ENCODE results near the gene ZNF524.

The ZNF524 gene

DNA sequence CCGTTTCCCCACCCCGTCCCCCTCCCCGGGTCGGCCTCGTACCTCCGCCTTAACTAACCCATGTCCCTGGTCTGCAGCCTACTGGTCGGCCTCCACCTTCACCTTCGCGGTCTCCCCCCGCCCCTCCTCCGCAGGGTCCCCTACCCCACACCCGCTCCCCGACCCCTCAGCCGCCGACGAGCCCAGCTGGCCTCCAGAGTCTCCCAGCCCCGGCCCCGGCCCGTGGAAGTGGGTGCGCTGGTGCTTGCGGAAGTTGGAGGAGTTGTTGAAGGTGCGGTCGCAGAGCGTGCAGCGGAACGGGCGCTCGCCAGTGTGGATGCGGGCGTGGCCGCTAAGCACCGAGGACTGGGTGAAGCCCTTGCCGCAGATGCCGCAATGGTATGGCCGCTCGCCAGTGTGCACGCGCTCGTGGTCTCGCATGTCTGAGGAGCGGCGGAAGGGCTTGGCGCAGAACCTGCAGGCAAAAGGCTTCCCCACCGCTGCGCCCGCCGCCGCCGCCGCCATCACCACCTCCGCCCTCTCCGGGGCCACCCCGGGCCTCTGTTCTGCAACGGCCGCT lies 21.7 kb downstream of the ZNF524 start:
- DNase-seq = no peak
- no peaks in the 10 kb centered on the region for H3K27me3 ChIP-seq (ENCODE audit: insufficient read depth, low read depth, severe bottlenecking)
- H3K36me3 ChIP-seq = peaks cover 20% of the 10 kb centered on the region
- H3K9me3 ChIP-seq (ENCODE audit: severe bottlenecking) = peaks cover 3% of the 10 kb centered on the region
- no peak overlapping the region for H3K4me3 ChIP-seq (ENCODE audit: low read depth, low read length)
- no peak overlapping the region for H3K27ac ChIP-seq
- TF ChIP-seq, protein P1, sequence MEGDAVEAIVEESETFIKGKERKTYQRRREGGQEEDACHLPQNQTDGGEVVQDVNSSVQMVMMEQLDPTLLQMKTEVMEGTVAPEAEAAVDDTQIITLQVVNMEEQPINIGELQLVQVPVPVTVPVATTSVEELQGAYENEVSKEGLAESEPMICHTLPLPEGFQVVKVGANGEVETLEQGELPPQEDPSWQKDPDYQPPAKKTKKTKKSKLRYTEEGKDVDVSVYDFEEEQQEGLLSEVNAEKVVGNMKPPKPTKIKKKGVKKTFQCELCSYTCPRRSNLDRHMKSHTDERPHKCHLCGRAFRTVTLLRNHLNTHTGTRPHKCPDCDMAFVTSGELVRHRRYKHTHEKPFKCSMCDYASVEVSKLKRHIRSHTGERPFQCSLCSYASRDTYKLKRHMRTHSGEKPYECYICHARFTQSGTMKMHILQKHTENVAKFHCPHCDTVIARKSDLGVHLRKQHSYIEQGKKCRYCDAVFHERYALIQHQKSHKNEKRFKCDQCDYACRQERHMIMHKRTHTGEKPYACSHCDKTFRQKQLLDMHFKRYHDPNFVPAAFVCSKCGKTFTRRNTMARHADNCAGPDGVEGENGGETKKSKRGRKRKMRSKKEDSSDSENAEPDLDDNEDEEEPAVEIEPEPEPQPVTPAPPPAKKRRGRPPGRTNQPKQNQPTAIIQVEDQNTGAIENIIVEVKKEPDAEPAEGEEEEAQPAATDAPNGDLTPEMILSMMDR (IDR thresholded peaks at IDR 0.05; ENCODE audit: low read depth, low read length) = no peak

- H3K27me3 ChIP-seq (ENCODE audit: insufficient read depth, low read depth, severe bottlenecking) = no peaks in the 10 kb centered on the region
- H3K36me3 ChIP-seq = peaks cover 17% of the 10 kb centered on the region
- TF ChIP-seq, protein P1 (IDR thresholded peaks at IDR 0.05; ENCODE audit: low read depth, low read length) = no peak
- DNase-seq = no peak
- no peak overlapping the region for H3K27ac ChIP-seq
- no peak overlapping the region for H3K4me3 ChIP-seq (ENCODE audit: low read depth, low read length)
- peaks cover 3% of the 10 kb centered on the region for H3K9me3 ChIP-seq (ENCODE audit: severe bottlenecking)
These were observed 22.3 kb downstream of the ZNF524 start for GRCh38 chr19:55622242-55622969.

DNA sequence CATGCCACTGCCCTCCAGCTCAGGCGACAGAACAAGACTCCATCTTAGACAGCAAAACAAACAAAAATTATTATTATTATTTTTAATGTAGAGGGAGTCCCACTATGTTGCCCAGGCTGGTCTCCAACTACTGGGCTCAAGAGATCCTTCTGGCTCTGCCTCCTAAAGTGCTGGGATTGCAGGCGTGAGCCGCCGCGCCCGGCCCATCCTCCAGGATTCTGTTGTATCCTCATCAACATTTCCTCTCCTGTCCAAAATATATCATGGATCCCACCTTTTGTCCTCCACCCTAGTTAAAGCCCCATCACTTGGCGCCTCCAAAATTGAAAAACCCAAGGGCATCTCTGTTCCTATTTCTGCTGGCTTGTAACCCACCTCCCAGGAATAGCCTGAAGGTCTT lies 23.0 kb downstream of the ZNF524 start:
- TF ChIP-seq, protein P1 (IDR thresholded peaks at IDR 0.05; ENCODE audit: low read depth, low read length) = no peak
- no peak for DNase-seq
- H3K27me3 ChIP-seq (ENCODE audit: insufficient read depth, low read depth, severe bottlenecking) = no peaks in the 10 kb centered on the region
- peaks cover 3% of the 10 kb centered on the region for H3K9me3 ChIP-seq (ENCODE audit: severe bottlenecking)
- H3K27ac ChIP-seq = no peak overlapping the region
- H3K36me3 ChIP-seq = peaks cover 10% of the 10 kb centered on the region
- no peak overlapping the region for H3K4me3 ChIP-seq (ENCODE audit: low read depth, low read length)

- Histone ChIP-seq H3K4me3 (ENCODE audit: low read depth, low read length) (peak overlapping the region; percentile 2; the same call in 1 of the 2 replicates), H3K27ac (peak overlapping the region; percentile 36; the same call in 1 of the 2 replicates), H3K36me3 (peaks cover 10% of the 10 kb centered on the region), H3K9me3 (ENCODE audit: severe bottlenecking) (peaks cover 3% of the 10 kb centered on the region), H3K27me3 (ENCODE audit: insufficient read depth, low read depth, severe bottlenecking) (no peaks in the 10 kb centered on the region)
- DNase-seq = no peak
- TF ChIP-seq, protein P1 (IDR thresholded peaks at IDR 0.05; ENCODE audit: low read depth, low read length) = no peak
These were observed 23.5 kb downstream of the ZNF524 start for GRCh38 chr19:55623561-55623960.

DNA sequence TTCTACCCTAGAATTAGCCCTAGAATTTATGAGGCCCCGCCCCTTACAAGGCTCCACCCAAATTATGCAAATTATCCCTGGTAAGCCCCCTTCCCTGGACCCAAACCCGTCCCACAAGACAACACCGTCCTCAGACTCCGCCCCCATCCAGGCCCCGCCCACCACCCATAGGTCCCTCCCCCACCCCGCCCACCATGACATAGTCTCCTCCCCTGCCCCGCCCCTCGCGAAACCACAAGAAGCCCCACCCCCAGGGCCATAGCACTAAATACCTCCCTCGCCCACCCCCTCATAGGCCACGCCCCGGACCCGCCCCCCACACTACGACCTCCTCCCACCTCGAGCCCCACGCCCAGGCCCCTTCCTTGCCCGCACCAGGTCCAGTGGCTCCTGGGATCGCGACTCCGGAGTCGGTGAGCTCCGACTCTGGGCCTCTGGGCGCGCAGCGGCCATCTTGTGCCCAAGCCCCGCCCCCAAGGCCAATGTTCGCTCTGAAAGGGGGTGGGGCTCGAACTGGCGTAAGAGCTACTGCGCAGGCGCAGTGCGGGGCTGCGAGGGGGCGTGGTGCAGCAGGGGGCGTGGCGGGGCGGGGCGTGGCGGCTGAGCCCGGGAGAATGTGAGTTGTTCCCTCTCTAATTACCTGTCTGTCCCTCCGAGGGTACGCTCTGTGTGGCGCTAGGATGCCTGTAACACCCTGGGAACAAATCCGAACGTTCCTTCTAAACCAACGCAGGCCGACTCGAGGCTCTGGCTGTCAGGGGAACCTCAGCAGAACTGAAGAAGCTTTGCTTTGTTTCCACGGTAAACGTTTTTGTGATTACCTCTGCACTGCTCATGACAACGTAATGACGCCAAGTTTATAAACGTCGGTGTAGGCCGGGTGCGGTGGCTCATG lies 24.3 kb downstream of the ZNF524 start, which contains the start of gene ZNF784:
TSS of gene ZNF784 (minus strand) at position 458 of the 895 bp plus-strand sequence. CDS start at position 453, 5 bp downstream.
- H3K27me3 ChIP-seq (ENCODE audit: insufficient read depth, low read depth, severe bottlenecking) = no peaks in the 10 kb centered on the region
- TF ChIP-seq, protein P1 (IDR thresholded peaks at IDR 0.05; ENCODE audit: low read depth, low read length) = no peak
- peak within 1 kb of the TSS; percentile 91 for H3K27ac ChIP-seq
- DNase-seq = peak; percentile 90
- H3K4me3 ChIP-seq (ENCODE audit: low read depth, low read length) = peak within 1 kb of the TSS; percentile 58
- H3K9me3 ChIP-seq (ENCODE audit: severe bottlenecking) = peaks cover 3% of the 10 kb centered on the region
- H3K36me3 ChIP-seq = peaks cover 10% of the 10 kb centered on the region

All from WERI-Rb-1 (cell line).